GM11168 (cell line): Measurements from ENCODE around the gene PBX4.

Experiments used
- in situ Hi-C: fragments of 300-500 bp; cut with MboI; formaldehyde crosslinking; loops from one replicate; pipeline ENCODE4 v1.12.0; 2022; ENCODE audit warnings: low sequenced_read_pairs; ENCODE audit not compliant: unreplicated experiment

Gene PBX4

DNA sequence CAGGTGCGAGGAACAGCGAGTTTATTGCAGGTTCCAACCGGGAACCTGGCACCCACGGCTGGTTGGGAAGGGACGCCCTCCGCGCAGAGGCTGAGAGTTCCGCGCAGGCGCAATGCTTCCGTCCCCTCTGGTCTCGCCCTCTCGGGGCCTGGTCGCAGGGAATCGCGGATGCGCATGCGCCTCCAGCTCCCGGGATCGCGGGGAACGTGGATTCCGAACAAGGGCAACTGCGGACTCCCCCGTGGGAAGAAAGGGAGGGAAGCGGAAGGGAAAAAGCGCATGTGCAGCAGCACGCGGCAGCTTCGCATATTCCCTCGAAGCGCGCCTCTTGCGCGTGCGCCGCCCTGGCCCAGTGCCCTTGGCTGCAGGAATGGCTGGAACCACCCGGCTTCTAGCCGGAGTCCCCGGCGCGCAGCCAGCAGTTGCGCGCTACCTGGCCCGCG lies 104.3 kb downstream of the PBX4 start:
- in situ Hi-C loops = no loop called here

DNA sequence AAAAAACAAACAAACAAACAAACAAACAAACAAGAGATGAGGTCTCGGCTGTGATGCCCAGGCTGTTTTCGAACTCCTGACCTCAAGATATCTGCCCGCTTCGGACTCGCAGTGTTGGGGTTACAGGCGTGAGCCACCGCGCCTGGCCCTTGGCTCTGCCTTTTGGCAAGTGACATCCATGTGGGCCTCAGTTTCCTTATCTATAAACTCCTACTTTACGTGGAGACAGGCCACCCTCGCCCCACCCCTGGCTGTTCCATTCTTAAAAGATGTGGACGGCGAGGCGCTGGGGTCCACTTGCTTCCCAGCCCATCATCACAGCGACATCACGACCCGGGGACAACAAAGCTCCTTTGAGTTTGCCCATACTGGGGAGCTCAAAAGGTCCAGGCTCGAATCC lies 104.8 kb downstream of the PBX4 start:
- in situ Hi-C loops = no loop called here
